A673 (cell line): Measurements from ENCODE around the gene ANP32E. TPM values are rescaled to one million over a fixed set of nuclear protein-coding genes. Genes with fewer than 3 reads are reported as not detected.

Source experiments
- BruUV-seq: library from RNA; stranded (reverse); fragments of 400-500 nt; replicated peaks from 2 replicates; lab custom pipeline; 2021; lab: Mats Ljungman, UMichigan
- CTCF ChIA-PET: fragments of 300-600 bp; sonication (Branson Sonifier 250); formaldehyde crosslinking; loops from one replicate; lab custom pipeline; 2022; ENCODE audit warnings: antibody characterized with exemption; lab: Charles Lee
- POLR2A ChIA-PET: fragments of 300-600 bp; sonication (Branson Sonifier 250); formaldehyde crosslinking; loops from one replicate; lab custom pipeline; 2022; ENCODE audit warnings: antibody characterized with exemption; ENCODE audit not compliant: low non-redundant PET; lab: Charles Lee
- DNase-seq: peaks from one replicate; pipeline ENCODE4 v3.0.0-alpha.2; 2015; ENCODE audit warnings: low spot score
- H3K27ac ChIP-seq: fragments of 200-600 bp; sonication (generic); 2 replicates; pipeline ENCODE4 v1.5.1; 2016; ENCODE audit warnings: mixed run types, low read depth, mild to moderate bottlenecking, mixed read lengths, antibody characterized with exemption, low read length; ENCODE audit not compliant: poor library complexity, severe bottlenecking
- H3K27me3 ChIP-seq: fragments of 200-600 bp; sonication (generic); replicated peaks from 2 replicates; pipeline ENCODE4 v1.6.1; 2017; ENCODE audit warnings: mixed run types, low read depth, mild to moderate bottlenecking, mixed read lengths, antibody characterized with exemption, low read length; ENCODE audit not compliant: insufficient read depth, poor library complexity
- H3K36me3 ChIP-seq: fragments of 200-600 bp; sonication (generic); 2 replicates; pipeline ENCODE4 v1.6.1; 2016; ENCODE audit warnings: mixed run types, mild to moderate bottlenecking, mixed read lengths, antibody characterized with exemption, low read length; ENCODE audit not compliant: insufficient read depth, poor library complexity, severe bottlenecking
- H3K4me1 ChIP-seq: fragments of 200-600 bp; sonication (generic); 2 replicates; pipeline ENCODE4 v1.6.1; 2017; ENCODE audit warnings: mixed run types, mild to moderate bottlenecking, mixed read lengths, antibody characterized with exemption, low read length; ENCODE audit not compliant: insufficient read depth, poor library complexity, severe bottlenecking
- H3K4me3 ChIP-seq: fragments of 200-600 bp; sonication (generic); 2 replicates; pipeline ENCODE4 v1.5.1; 2016; ENCODE audit warnings: low read depth, mixed run types, mild to moderate bottlenecking, mixed read lengths, low read length; ENCODE audit not compliant: poor library complexity, severe bottlenecking
- H3K9me3 ChIP-seq: fragments of 200-600 bp; sonication (generic); 2 replicates; pipeline ENCODE4 v1.6.1; 2016; ENCODE audit warnings: mixed run types, low read depth, mild to moderate bottlenecking, mixed read lengths, antibody characterized with exemption, low read length; ENCODE audit not compliant: poor library complexity, severe bottlenecking
- CTCF ChIP-seq: fragments of 300-800, 200-600 bp; sonication (generic); conservative IDR thresholded peaks from 2 replicates; pipeline ENCODE4 v1.5.1; 2017; ENCODE audit warnings: low read depth, mild to moderate bottlenecking, antibody characterized with exemption, low read length, moderate library complexity, mixed read lengths
- EZH2 ChIP-seq: fragments of 200-600 bp; sonication (generic); IDR thresholded peaks from 2 replicates; pipeline ENCODE4 v1.6.1; 2017; ENCODE audit warnings: borderline replicate concordance, low read depth, mild to moderate bottlenecking, mixed read lengths, antibody characterized with exemption, low read length; ENCODE audit not compliant: poor library complexity, severe bottlenecking
- intact Hi-C: fragments of 100-400 bp; cut with micrococcal nuclease; formaldehyde crosslinking; loops from one replicate; pipeline ENCODE4 v1.10.0; 2022; ENCODE audit not compliant: unreplicated experiment
- total RNA-seq: library from RNA; stranded (reverse); gene quantifications from 2 replicates; pipeline ENCODE4 v1.2.3, GENCODE V29; 2021

The ANP32E gene
- total RNA-seq, 1 experiment from 2014 or later = 153 TPM

GRCh38 chr1:150281758-150282557, 46.0 kb upstream of the ANP32E start, which contains the start of gene CIART:
Gene CIART (plus strand): TSS chr1:150282554. CDS start chr1:150283268, 714 bp downstream.
- DNase-seq = peak; percentile 99
- Histone ChIP-seq H3K4me3 (peak within 1 kb of the TSS; percentile 43), H3K36me3 (no peaks in the 10 kb centered on the region), H3K27me3 (no peaks in the 10 kb centered on the region), H3K4me1 (peaks cover 19% of the 10 kb centered on the region), H3K9me3 (no peaks in the 10 kb centered on the region), H3K27ac (peak within 1 kb of the TSS; percentile 21)
- BruUV-seq = TSS peak; percentile 83
- CTCF ChIA-PET = interaction anchor here (0.6 to 1.3 kb wide), 5 partner anchors 9 to 26 kb away, joined by 3 to 24 read pairs (median 5); partner anchors contain the start of genes APH1A, C1orf54 and CA14
- intact Hi-C loops = loop anchor here (1.0 kb wide), 2 partner anchors 12 to 26 kb away; no protein-coding TSS in a partner anchor
- POLR2A ChIA-PET = no interaction called here
- TF ChIP-seq CTCF = no peak
- no peak for TF ChIP-seq EZH2

GRCh38 chr1:150281221-150281757, 45.4 kb upstream of the ANP32E start:
- peak overlapping the region; percentile 21 for H3K27ac ChIP-seq
- H3K36me3 ChIP-seq = no peaks in the 10 kb centered on the region
- H3K4me1 ChIP-seq = peaks cover 19% of the 10 kb centered on the region
- no peaks in the 10 kb centered on the region for H3K27me3 ChIP-seq
- peak overlapping the region; percentile 43 for H3K4me3 ChIP-seq
- no peaks in the 10 kb centered on the region for H3K9me3 ChIP-seq
- intact Hi-C loops = loop anchor here (1.0 kb wide), 1 partner anchor 25 kb away; no protein-coding TSS in a partner anchor
- ChIA-PET POLR2A (interaction anchor here (0.5 to 0.7 kb wide), 3 partner anchors 211 to 1372 kb away, joined by 3 to 4 read pairs (median 4); no protein-coding TSS in a partner anchor), CTCF (interaction anchor here (1.0 to 1.3 kb wide), 4 partner anchors 8 to 26 kb away, joined by 4 to 24 read pairs (median 6); partner anchors contain the start of genes APH1A, C1orf54 and CA14)
- TF ChIP-seq CTCF = peak; percentile 89
- TF ChIP-seq EZH2 = no peak
- BruUV-seq = no TSS peak
- DNase-seq = peak; percentile 82

DNA sequence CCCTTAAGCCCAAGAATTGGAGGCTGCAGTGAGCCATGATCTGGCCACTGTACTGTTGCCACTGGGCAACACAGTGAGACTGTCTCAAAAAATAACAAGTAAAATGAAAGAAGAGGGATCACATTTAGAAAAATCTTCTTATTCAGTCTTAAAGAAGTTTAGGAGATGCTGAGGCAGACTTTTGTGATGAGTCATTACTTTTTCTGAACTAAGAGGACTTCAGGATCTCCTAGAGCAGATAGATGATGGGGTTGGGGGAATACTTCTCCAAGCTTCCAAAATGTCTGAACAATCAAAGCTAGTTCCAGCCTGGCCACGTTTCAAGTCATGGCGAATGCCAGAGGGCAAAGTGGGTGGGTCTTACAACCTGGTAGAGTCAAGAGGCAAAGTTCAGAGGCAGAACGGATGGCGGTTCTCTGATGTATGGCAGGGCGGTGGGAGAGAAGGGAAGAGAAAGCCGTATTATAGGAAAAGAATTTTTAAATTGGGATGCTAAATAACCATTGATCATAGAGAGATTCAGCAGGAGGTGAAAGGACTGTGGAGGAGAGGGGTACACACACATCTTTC, 44.3 kb upstream of the ANP32E start:
- intact Hi-C loops = no loop called here
- H3K36me3 ChIP-seq = no peaks in the 10 kb centered on the region

More for the DNA sequence above, 44.3 kb upstream of the ANP32E start:
- TF ChIP-seq CTCF = no peak
- no peak for TF ChIP-seq EZH2
- H3K27me3 ChIP-seq = no peaks in the 10 kb centered on the region
- H3K4me1 ChIP-seq = peaks cover 19% of the 10 kb centered on the region
- H3K4me3 ChIP-seq = no peak overlapping the region
- H3K27ac ChIP-seq = no peak overlapping the region
- CTCF ChIA-PET = interaction anchor here (0.5 kb wide), 1 partner anchor 33 kb away, joined by 3 read pairs; no protein-coding TSS in a partner anchor
- no peak for DNase-seq
- POLR2A ChIA-PET = no interaction called here
- H3K9me3 ChIP-seq = no peaks in the 10 kb centered on the region
- no TSS peak for BruUV-seq
